Measurements from ENCODE around the gene ENPP6. TPM values are rescaled to one million over a fixed set of nuclear protein-coding genes. Genes with fewer than 3 reads are reported as not detected.

Gene ENPP6
- polyA plus RNA-seq, 2 of the 4 experiments (the other 2 are of a cell fraction): not detected

DNA sequence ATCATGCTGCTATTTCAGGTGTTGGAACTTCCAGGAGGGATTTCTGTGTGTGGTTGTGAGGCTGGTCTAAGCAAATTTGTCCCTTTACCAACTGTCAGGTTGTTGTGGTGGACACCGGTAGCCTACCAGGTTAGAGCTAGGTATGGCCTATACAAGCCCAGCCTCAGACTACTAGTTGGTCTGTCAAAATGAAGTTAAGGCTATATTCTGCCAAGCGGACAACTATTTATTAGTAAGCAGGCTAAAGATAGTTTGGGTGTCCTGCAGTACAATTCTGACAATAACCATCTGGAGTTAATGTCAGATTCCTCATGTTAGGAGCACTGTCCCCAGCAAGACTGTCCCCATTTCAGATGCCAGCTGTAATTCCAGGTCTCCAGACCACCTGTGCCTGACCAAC lies 13.9 kb upstream of the ENPP6 start (continued):
- TF ChIP-seq RAD21 (conservative IDR thresholded peaks at IDR 0.05 in 1 of 2, IDR thresholded peaks at IDR 0.05 in 1 of 2) (no peak), HEYL (CRISPR knock-in tag; IDR thresholded peaks at IDR 0.05) (no peak)

DNA sequence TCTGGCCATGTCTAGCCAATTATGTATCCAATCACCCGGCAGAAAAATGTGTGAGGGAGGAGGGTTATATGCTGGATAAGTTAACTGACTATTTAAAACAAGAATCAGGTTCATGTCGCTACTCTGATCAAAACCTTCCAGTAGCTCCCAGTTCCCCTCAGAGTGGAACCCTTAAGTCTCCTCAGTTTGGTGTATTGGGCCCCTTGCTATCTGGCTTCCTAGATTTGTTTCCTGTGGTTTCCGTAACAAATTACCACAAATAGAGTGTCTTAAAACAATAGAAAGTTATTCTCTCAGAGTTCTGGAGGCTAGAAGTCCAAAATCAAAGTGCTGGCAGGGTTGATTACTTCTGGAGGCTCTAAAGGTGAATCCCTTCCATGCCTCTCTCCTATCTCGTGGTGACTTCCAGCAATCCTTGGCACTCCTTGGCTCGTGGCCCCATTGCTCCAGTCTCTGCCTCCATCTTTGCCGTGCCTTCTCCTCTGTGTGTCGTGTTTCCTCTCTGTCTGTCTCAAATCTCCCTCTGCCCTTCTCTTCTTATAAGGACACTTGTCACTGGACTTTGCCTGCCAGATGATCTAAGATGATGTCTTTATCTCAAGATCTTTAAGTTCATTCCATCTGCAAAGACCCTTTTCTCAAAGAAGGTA lies 10.5 kb upstream of the ENPP6 start:
- no peak overlapping the region for H3K4me2 ChIP-seq
- ChIA-PET CTCF (interaction anchor here (1.1 kb wide), 1 partner anchor 36 kb away, joined by 3 read pairs; no protein-coding TSS in a partner anchor), POLR2A (no interaction called here)
- H3K9me3 ChIP-seq: peaks cover 7% of the 10 kb centered on the region; the same call in 1 of the 3 replicates
- no peak overlapping the region for H3K4me3 ChIP-seq
- FAIRE-seq: no peak
- no peaks in the 10 kb centered on the region for H3K4me1 ChIP-seq
- H3K27ac ChIP-seq: no peak overlapping the region
- no peak for ATAC-seq
- TF ChIP-seq, protein P1, sequence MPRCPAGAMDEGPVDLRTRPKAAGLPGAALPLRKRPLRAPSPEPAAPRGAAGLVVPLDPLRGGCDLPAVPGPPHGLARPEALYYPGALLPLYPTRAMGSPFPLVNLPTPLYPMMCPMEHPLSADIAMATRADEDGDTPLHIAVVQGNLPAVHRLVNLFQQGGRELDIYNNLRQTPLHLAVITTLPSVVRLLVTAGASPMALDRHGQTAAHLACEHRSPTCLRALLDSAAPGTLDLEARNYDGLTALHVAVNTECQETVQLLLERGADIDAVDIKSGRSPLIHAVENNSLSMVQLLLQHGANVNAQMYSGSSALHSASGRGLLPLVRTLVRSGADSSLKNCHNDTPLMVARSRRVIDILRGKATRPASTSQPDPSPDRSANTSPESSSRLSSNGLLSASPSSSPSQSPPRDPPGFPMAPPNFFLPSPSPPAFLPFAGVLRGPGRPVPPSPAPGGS (IDR thresholded peaks at IDR 0.05): no peak
- TF ChIP-seq NPAS2 (CRISPR knock-in tag; IDR thresholded peaks at IDR 0.05; ENCODE audit: borderline replicate concordance): no peak
- DNase-seq (ENCODE audit: low read depth in 1 of 2, low spot score in 1 of 2): no peak
- 44% methylated on average over 7 of the region's 7 CpGs for WGBS (ENCODE audit: missing lambda C conversion rate)

DNA sequence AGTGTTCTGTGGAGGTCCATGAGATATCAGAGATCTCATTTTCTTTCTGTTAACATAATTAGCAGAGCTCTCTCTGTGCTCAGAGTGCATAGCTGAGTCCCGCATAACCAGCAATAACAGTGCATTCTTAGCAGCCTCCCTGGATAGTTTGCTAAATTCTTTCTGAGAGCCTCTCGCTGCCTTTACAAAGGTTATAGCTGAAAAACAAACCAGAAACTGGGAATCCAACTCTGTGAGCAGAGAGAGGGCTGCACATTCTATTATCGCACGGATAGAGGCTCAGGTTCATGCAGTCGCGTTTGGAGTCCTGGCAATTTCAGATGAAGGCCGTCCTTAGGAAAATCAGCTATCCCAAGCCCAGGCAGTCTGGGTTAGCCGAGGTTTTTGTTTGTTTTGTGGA lies 1.2 kb downstream of the ENPP6 start:
- Histone ChIP-seq H3K4me3 (no peak overlapping the region), H3K4me2 (no peak overlapping the region), H3K4me1 (no peaks in the 10 kb centered on the region), H3K27ac (no peak overlapping the region), H3K9me3 (no peaks in the 10 kb centered on the region)
- CTCF ChIA-PET: no interaction called here
- DNase-seq (ENCODE audit: low read depth in 1 of 2, low spot score in 1 of 2): no peak
- ATAC-seq: no peak
- FAIRE-seq: no peak
- POLR2A ChIA-PET: no interaction called here
- 66% methylated on average over 8 of the region's 8 CpGs for WGBS (ENCODE audit: missing lambda C conversion rate)
- no peak for TF ChIP-seq CBX2 (IDR thresholded peaks at IDR 0.05; ENCODE audit: borderline replicate concordance, low read depth)
- TF ChIP-seq FOXS1 (CRISPR knock-in tag; IDR thresholded peaks at IDR 0.05): no peak
- TF ChIP-seq JUNB (IDR thresholded peaks at IDR 0.05): no peak
- TF ChIP-seq, protein P2, sequence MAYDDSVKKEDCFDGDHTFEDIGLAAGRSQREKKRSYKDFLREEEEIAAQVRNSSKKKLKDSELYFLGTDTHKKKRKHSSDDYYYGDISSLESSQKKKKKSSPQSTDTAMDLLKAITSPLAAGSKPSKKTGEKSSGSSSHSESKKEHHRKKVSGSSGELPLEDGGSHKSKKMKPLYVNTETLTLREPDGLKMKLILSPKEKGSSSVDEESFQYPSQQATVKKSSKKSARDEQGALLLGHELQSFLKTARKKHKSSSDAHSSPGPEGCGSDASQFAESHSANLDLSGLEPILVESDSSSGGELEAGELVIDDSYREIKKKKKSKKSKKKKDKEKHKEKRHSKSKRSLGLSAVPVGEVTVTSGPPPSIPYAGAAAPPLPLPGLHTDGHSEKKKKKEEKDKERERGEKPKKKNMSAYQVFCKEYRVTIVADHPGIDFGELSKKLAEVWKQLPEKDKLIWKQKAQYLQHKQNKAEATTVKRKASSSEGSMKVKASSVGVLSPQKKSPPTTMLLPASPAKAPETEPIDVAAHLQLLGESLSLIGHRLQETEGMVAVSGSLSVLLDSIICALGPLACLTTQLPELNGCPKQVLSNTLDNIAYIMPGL (CRISPR knock-in tag; IDR thresholded peaks at IDR 0.05; ENCODE audit: borderline replicate concordance): no peak
- no peak for TF ChIP-seq TFCP2L1 (CRISPR knock-in tag; IDR thresholded peaks at IDR 0.05)
- no peak for TF ChIP-seq FOSL2 (IDR thresholded peaks at IDR 0.05)
- no peak for TF ChIP-seq FOSL2 (CRISPR knock-in tag; IDR thresholded peaks at IDR 0.05)

DNA sequence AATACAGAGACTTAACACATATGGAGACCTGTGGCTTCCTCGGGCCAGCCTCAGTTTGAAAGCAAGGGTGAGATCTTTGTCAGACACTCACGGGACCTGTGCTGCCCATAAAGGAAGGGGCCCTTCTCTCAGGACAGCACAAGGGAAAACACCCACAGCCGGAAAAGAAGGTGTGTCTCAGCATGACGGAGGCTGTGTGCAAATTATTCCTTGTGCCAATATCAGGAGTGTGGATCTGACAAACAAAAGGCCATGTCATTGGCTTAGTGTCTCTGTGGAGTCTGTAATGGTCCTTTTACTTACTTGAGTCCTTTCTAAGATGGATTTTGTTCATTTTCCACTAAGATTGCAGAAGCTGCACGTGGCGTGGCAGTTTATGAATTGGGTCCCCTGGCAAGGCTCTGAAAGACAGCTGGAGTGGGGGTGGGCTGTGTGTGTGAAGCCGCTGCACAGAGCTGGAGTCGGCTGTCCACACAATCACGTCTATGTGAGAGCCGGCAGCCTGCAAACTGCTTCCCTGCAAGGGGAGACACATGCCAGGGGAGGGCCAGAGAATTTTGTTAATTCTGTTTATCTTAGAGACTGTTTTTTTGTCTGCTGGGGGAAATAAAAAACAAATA lies 1.9 kb downstream of the ENPP6 start:
- CTCF ChIA-PET: no interaction called here
- ATAC-seq (no peak), DNase-seq (ENCODE audit: low read depth in 1 of 2, low spot score in 1 of 2) (no peak), FAIRE-seq (no peak)
- Histone ChIP-seq H3K4me2 (no peak overlapping the region), H3K4me1 (no peaks in the 10 kb centered on the region), H3K4me3 (no peak overlapping the region), H3K9me3 (no peaks in the 10 kb centered on the region), H3K27ac (no peak overlapping the region)
- POLR2A ChIA-PET: no interaction called here
- TF ChIP-seq, protein P3, sequence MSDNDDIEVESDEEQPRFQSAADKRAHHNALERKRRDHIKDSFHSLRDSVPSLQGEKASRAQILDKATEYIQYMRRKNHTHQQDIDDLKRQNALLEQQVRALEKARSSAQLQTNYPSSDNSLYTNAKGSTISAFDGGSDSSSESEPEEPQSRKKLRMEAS (IDR thresholded peaks at IDR 0.05): no peak
- TF ChIP-seq PHF8 (IDR thresholded peaks at IDR 0.05; ENCODE audit: borderline replicate concordance, low read depth) (no peak), ZNF302 (CRISPR knock-in tag; IDR thresholded peaks at IDR 0.05) (no peak), POLR2A (IDR thresholded peaks at IDR 0.05; ENCODE audit: low read length) (no peak), EP300 (IDR thresholded peaks at IDR 0.05) (no peak), JUN (IDR thresholded peaks at IDR 0.05) (no peak), FOXS1 (CRISPR knock-in tag; IDR thresholded peaks at IDR 0.05) (no peak), RCOR1 (IDR thresholded peaks at IDR 0.05; ENCODE audit: low read depth, low read length) (no peak)
- TF ChIP-seq, protein P4, sequence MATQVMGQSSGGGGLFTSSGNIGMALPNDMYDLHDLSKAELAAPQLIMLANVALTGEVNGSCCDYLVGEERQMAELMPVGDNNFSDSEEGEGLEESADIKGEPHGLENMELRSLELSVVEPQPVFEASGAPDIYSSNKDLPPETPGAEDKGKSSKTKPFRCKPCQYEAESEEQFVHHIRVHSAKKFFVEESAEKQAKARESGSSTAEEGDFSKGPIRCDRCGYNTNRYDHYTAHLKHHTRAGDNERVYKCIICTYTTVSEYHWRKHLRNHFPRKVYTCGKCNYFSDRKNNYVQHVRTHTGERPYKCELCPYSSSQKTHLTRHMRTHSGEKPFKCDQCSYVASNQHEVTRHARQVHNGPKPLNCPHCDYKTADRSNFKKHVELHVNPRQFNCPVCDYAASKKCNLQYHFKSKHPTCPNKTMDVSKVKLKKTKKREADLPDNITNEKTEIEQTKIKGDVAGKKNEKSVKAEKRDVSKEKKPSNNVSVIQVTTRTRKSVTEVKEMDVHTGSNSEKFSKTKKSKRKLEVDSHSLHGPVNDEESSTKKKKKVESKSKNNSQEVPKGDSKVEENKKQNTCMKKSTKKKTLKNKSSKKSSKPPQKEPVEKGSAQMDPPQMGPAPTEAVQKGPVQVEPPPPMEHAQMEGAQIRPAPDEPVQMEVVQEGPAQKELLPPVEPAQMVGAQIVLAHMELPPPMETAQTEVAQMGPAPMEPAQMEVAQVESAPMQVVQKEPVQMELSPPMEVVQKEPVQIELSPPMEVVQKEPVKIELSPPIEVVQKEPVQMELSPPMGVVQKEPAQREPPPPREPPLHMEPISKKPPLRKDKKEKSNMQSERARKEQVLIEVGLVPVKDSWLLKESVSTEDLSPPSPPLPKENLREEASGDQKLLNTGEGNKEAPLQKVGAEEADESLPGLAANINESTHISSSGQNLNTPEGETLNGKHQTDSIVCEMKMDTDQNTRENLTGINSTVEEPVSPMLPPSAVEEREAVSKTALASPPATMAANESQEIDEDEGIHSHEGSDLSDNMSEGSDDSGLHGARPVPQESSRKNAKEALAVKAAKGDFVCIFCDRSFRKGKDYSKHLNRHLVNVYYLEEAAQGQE (IDR thresholded peaks at IDR 0.05): no peak
- TF ChIP-seq, protein P5, sequence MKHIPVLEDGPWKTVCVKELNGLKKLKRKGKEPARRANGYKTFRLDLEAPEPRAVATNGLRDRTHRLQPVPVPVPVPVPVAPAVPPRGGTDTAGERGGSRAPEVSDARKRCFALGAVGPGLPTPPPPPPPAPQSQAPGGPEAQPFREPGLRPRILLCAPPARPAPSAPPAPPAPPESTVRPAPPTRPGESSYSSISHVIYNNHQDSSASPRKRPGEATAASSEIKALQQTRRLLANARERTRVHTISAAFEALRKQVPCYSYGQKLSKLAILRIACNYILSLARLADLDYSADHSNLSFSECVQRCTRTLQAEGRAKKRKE (CRISPR knock-in tag; IDR thresholded peaks at IDR 0.05; ENCODE audit: low read depth): no peak
- TF ChIP-seq, protein P6, sequence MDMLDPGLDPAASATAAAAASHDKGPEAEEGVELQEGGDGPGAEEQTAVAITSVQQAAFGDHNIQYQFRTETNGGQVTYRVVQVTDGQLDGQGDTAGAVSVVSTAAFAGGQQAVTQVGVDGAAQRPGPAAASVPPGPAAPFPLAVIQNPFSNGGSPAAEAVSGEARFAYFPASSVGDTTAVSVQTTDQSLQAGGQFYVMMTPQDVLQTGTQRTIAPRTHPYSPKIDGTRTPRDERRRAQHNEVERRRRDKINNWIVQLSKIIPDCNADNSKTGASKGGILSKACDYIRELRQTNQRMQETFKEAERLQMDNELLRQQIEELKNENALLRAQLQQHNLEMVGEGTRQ (IDR thresholded peaks at IDR 0.05): no peak
- 50% methylated on average over 10 of the region's 10 CpGs for WGBS (ENCODE audit: missing lambda C conversion rate)
